Neuron (in vitro differentiated cells): Measurements from ENCODE around the gene IBA57.
"Not testable (repeated sequence)": the region's sequence is repeated elsewhere in the genome, so short reads cannot be mapped to it uniquely, and the experiment has no call there.

Experiments
- H2AFZ ChIP-seq: one replicate; pipeline ENCODE4 v1.6.1; 2013; ENCODE audit warnings: low read depth, mild to moderate bottlenecking, inconsistent platforms, low read length, moderate library complexity
- H3K27me3 ChIP-seq: one replicate; pipeline ENCODE4 v1.6.1; 2013; ENCODE audit warnings: low read length; ENCODE audit not compliant: insufficient read depth
- H3K36me3 ChIP-seq: one replicate; pipeline ENCODE4 v1.6.1; 2013; ENCODE audit warnings: low read length; ENCODE audit not compliant: insufficient read depth
- H3K4me1 ChIP-seq: one replicate; pipeline ENCODE4 v1.6.1; 2013; ENCODE audit warnings: low read length; ENCODE audit not compliant: insufficient read depth
- H3K4me3 ChIP-seq: 2 replicates; pipeline ENCODE4 v1.5.1; 2013; ENCODE audit warnings: mild to moderate bottlenecking, low read length, moderate library complexity
- H3K9me3 ChIP-seq: one replicate; pipeline ENCODE4 v1.6.1; 2013; ENCODE audit warnings: low read length

Gene IBA57

GRCh38 chr1:228215663-228216116 lies 50.1 kb downstream of the IBA57 start:
- Histone ChIP-seq H3K4me3 (no peak overlapping the region), H3K27me3 (no peaks in the 10 kb centered on the region), H3K9me3 (no peaks in the 10 kb centered on the region), H2AFZ (no peak overlapping the region), H3K36me3 (no peaks in the 10 kb centered on the region), H3K4me1 (no peaks in the 10 kb centered on the region)

GRCh38 chr1:228216371-228217320 lies 51.0 kb downstream of the IBA57 start:
- Histone ChIP-seq H3K4me3 (no peak overlapping the region), H3K4me1 (no peaks in the 10 kb centered on the region), H3K9me3 (no peaks in the 10 kb centered on the region), H2AFZ (no peak overlapping the region), H3K27me3 (no peaks in the 10 kb centered on the region), H3K36me3 (no peaks in the 10 kb centered on the region)

DNA sequence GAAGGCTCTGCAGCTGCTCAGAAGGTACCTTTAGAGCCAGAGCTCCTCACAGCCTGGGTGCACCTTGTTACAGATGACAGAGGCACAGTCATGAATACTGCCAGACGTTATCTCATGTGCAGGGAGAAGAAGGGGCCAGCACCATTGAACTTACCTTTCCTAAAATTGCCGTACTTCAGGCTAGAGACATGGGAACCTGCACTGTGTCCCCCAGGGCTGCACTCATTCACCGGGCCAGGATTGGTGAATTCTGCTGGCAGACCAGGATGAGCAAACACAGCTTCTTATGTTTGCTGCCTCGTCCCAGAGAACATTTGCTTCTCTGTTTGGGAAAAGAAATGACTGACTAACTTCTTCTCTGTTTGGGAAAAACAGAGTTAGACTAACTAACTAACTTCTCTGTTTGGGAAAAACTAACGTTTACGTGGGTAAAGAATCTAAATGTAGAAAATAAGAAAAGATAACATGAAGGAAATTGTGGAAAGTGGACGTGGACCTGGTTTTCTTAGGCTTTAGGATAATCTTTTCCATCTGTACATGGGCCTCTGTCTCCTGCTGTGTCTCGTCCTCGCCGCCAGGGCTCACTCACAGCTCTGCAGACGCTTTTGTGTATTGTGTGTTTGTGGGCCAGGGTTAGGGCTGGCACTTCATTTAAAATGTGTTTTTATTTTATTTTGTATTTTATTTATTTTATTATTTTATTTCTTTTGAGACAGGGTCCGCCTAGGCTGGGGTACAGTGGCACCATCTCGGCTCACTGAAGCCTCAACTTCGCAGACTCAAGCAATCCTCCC lies 52.1 kb downstream of the IBA57 start:
- no peaks in the 10 kb centered on the region for H3K4me1 ChIP-seq

GRCh38 chr1:228218513-228219244 lies 53.1 kb downstream of the IBA57 start:
- H3K4me3 ChIP-seq = no peak overlapping the region
- H3K4me1 ChIP-seq = no peaks in the 10 kb centered on the region

More for the DNA sequence above, 52.1 kb downstream of the IBA57 start:
- H3K4me3 ChIP-seq = no peak overlapping the region
- H3K36me3 ChIP-seq = no peaks in the 10 kb centered on the region
- H3K9me3 ChIP-seq = no peaks in the 10 kb centered on the region
- H2AFZ ChIP-seq = no peak overlapping the region
- H3K27me3 ChIP-seq = no peaks in the 10 kb centered on the region

DNA sequence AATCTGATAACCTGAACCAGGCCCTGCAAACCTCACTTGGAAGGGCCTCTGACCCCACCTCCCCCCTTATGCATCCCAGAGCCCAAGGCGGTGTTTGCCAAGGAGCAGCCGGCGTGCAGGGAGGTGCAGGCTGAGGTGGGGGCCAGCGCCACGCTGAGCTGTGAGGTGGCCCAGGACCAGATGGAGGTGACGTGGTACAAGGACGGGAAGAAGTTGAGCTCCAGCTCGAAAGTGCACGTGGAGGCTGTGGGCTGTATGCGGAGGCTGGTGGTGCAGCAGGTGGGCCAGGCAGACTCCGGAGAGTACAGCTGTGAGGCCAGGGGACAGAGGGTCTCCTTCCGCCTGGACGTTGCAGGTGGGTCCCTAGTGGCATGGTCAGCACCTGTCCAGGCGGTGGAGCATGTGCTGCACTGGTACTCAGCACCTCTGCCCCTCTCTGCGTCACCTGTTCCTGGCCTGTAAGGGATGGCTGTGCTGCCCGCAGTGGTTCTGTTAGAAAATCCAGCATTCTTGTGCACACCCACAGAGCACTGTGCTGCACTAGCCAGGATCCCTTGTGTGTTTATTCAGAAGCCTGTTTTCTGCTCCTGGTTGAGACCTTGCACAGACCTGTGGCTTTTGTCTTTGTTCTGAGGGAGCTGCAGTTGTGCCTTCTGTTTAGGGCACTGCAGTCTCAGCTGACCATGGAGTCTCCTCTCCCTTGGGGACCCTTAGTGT lies 53.8 kb downstream of the IBA57 start:
- Histone ChIP-seq H3K9me3 (no peaks in the 10 kb centered on the region), H3K4me1 (no peaks in the 10 kb centered on the region), H3K36me3 (no peaks in the 10 kb centered on the region), H3K4me3 (no peak overlapping the region), H2AFZ (no peak overlapping the region), H3K27me3 (no peaks in the 10 kb centered on the region)

More at GRCh38 chr1:228218513-228219244, 53.1 kb downstream of the IBA57 start:
- Histone ChIP-seq H2AFZ (no peak overlapping the region), H3K36me3 (no peaks in the 10 kb centered on the region), H3K27me3 (no peaks in the 10 kb centered on the region), H3K9me3 (no peaks in the 10 kb centered on the region)

GRCh38 chr1:228219962-228220780 lies 54.6 kb downstream of the IBA57 start:
- Histone ChIP-seq H3K4me1 (no peaks in the 10 kb centered on the region), H3K36me3 (no peaks in the 10 kb centered on the region), H3K27me3 (no peaks in the 10 kb centered on the region), H2AFZ (no peak overlapping the region), H3K9me3 (no peaks in the 10 kb centered on the region), H3K4me3 (no peak overlapping the region)

DNA sequence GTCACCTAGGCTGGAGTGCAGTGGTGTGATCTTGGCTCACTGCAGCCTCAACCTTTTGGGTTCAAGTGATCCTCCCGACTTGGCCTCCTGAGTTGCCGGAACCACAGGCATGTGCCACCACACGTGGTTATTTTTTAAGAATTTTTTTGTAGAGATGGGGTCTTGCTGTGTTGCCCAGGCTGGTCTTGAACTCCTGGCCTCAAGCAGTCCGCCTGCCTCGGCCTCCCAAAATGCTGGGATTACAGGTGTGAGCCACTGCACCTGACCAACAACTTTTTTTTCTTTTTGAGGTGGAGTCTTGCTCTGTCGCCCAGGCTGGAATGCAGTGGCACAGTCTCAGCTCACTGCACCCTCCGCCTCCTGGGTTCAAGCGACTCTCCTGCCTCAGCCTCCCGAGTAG lies 55.5 kb downstream of the IBA57 start:
- H2AFZ ChIP-seq, H3K4me1 ChIP-seq, H3K27me3 ChIP-seq, H3K4me3 ChIP-seq, H3K9me3 ChIP-seq, H3K36me3 ChIP-seq: not testable (repeated sequence)

DNA sequence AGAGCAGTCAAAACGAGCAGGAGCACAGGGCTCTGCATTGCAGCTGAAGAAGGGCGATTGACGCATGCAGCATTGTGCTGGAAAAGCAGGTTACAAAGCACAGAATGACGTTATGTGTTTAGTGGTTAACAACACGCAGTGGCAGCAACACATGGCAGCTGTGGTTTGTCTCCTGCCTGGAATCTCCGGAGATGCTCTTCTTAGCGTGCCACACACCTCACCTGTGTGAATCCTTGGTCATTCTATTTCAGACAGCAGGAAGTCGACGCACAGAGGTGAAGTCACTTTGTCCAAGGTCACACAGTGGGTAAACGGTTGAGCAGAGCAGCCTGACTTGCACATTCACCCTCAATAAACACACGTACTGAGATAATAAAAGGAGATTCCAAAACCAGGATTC lies 56.9 kb downstream of the IBA57 start:
- Histone ChIP-seq H3K36me3 (no peaks in the 10 kb centered on the region), H3K4me1 (no peaks in the 10 kb centered on the region), H3K4me3 (no peak overlapping the region), H2AFZ (no peak overlapping the region), H3K27me3 (no peaks in the 10 kb centered on the region), H3K9me3 (no peaks in the 10 kb centered on the region)

DNA sequence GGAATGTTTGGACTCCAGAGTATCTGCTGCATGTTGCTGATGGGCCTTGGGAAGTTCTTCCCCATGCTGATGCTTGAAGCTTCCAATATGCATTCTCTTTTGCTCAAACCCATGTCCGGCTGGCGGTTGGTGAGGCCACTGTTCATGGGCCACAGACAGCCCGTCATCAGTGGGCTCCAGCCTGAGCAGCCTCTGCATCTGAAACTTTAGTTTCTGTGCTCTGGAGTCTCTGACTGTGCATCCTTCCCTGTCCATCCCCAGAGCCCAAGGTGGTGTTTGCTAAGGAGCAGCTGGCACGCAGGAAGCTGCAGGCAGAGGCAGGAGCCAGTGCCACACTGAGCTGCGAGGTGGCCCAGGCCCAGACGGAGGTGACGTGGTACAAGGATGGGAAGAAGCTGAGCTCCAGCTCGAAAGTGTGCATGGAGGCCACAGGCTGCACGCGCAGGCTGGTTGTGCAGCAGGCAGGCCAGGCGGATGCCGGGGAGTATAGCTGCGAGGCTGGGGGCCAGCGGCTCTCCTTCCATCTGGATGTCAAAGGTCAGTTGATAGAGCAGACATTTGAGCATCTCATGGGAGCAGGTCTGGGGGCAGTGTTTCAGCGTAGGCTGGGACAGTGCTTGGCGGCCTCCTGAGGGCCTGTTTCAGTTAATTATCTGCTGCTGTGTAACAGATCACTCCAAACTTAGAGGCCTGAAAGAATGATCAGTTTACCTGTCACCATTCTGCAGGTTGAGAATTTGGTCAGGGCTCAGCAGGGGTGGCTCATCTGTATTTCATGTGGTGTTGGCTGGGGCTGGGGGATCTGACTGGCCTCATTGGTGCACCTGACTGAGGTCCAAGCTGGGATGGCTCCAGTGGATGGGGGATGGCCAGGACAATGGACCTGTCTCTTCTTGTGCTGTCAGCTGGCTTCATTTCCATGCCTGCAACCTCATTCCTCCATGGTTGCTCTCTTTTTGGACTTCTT lies 58.9 kb downstream of the IBA57 start:
- Histone ChIP-seq H3K4me1 (no peaks in the 10 kb centered on the region), H3K27me3 (no peaks in the 10 kb centered on the region), H3K9me3 (no peaks in the 10 kb centered on the region), H2AFZ (no peak overlapping the region), H3K36me3 (no peaks in the 10 kb centered on the region), H3K4me3 (no peak overlapping the region)

DNA sequence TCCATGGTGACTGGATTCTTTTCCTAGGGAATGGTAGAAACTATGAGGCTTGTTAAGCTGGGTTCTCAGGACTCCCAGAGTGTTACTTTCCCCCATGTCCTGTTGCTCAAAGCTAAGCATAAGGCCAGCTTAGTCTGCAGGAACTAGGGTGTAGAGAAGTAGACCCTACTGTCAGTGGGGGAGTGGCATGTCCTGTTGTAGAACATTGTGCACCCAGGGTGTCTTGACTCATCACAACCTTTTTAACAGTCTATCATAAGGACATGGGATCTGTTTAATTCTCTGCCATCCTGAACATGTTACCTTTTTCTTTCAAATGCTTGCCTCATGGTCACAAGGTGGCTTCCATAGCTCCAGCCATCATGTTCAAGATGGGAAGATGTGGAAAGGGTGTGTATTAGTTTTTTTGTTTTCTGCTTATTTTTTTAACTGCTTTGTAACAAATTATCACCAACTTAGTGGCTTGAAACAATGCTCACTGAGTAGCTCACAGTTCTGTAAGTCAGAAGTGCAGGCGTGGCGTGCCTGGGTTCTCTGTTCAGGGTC lies 59.6 kb downstream of the IBA57 start:
- Histone ChIP-seq H2AFZ (no peak overlapping the region), H3K36me3 (no peaks in the 10 kb centered on the region), H3K27me3 (no peaks in the 10 kb centered on the region), H3K9me3 (no peaks in the 10 kb centered on the region), H3K4me3 (no peak overlapping the region), H3K4me1 (no peaks in the 10 kb centered on the region)

- no peak overlapping the region for H3K4me3 ChIP-seq
- H3K36me3 ChIP-seq = no peaks in the 10 kb centered on the region
- H2AFZ ChIP-seq = no peak overlapping the region
- H3K27me3 ChIP-seq = no peaks in the 10 kb centered on the region
- no peaks in the 10 kb centered on the region for H3K9me3 ChIP-seq
- no peaks in the 10 kb centered on the region for H3K4me1 ChIP-seq
These were observed 60.1 kb downstream of the IBA57 start for GRCh38 chr1:228225740-228226139.
